B cell (primary cell): Measurements from ENCODE around the gene HIGD2A. TPM values are rescaled to one million over a fixed set of nuclear protein-coding genes. Genes with fewer than 3 reads are reported as not detected.

Source experiments
- ATAC-seq: fragments of 200-7000 bp; cut with Tn5 transposase; one replicate; pipeline ENCODE4 v1.10.0; 2021; ENCODE audit warnings: low read depth, mild to moderate bottlenecking, moderate number of reproducible peaks, moderate library complexity
- CTCF ChIA-PET: fragments of 350-600 bp; sonication (Branson Sonifier 250); formaldehyde crosslinking; loops from one replicate; lab custom pipeline; 2021; ENCODE audit warnings: antibody characterized with exemption, inconsistent platforms; lab: Charles Lee
- POLR2A ChIA-PET: fragments of 350-600 bp; sonication (Branson Sonifier 250); formaldehyde crosslinking; loops from one replicate; lab custom pipeline; 2021; ENCODE audit warnings: antibody characterized with exemption; lab: Charles Lee
- DNase-seq: peaks from one replicate; pipeline ENCODE4 v3.0.0; 2013
- H2AFZ ChIP-seq: 2 replicates; pipeline ENCODE4 v1.6.1; 2012; ENCODE audit warnings: mild to moderate bottlenecking, low read depth, low read length; ENCODE audit not compliant: insufficient read depth, poor library complexity, severe bottlenecking
- H3K27ac ChIP-seq, 2 donors: 1 replicate in 1 of 2; 2 replicates in 1 of 2; pipeline ENCODE4 v1.5.1; 2012 to 2013; ENCODE audit warnings: low read length in 2 of 2, mild to moderate bottlenecking in 2 of 2, moderate library complexity in 1 of 2
- H3K27me3 ChIP-seq, 4 experiments: fragments of 200-600 bp in 1 of 4; sonication (generic) in 1 of 4; replicated peaks in 1 of 4; 1 replicate in 2 of 4; 2 replicates in 2 of 4; pipeline versions ENCODE4 v1.6.1 to v1.7.0; 2013 to 2016; ENCODE audit warnings: low read length in 3 of 4, mild to moderate bottlenecking in 2 of 4, mixed read lengths in 1 of 4, moderate library complexity in 1 of 4; ENCODE audit not compliant: insufficient read depth in 4 of 4, control insufficient read depth in 3 of 4; ENCODE audit errors: control extremely low read depth in 1 of 4
- H3K36me3 ChIP-seq, 2 experiments: replicated peaks in 1 of 2; 1 replicate in 1 of 2; 2 replicates in 1 of 2; pipeline versions ENCODE4 v1.6.1 to v1.7.1; 2013; ENCODE audit warnings: low read length in 1 of 2; ENCODE audit not compliant: insufficient read depth in 2 of 2, control insufficient read depth in 1 of 2; ENCODE audit errors: control extremely low read depth in 1 of 2, extremely low read depth in 1 of 2
- H3K4me1 ChIP-seq, 2 donors: fragments of 200-600 bp in 1 of 2; sonication (generic) in 1 of 2; 1 replicate in 1 of 2; 2 replicates in 1 of 2; pipeline versions ENCODE4 v1.5.1 to v1.6.1; 2013 to 2017; ENCODE audit warnings: low read length in 2 of 2; ENCODE audit not compliant: control insufficient read depth in 2 of 2, insufficient read depth in 2 of 2
- H3K4me2 ChIP-seq: replicated peaks from 2 replicates; pipeline ENCODE3; 2012; ENCODE audit warnings: mild to moderate bottlenecking, low read depth, low read length; ENCODE audit not compliant: poor library complexity, severe bottlenecking
- H3K4me3 ChIP-seq, 5 experiments: fragments of 200-600 bp in 1 of 5; sonication (generic) in 1 of 5; 1 replicate in 3 of 5; 2 replicates in 2 of 5; pipeline versions ENCODE4 v1.5.1 to v1.7.0; 2011 to 2016; ENCODE audit warnings: low read length in 4 of 5, mild to moderate bottlenecking in 4 of 5, low read depth in 2 of 5, control low read depth in 1 of 5, moderate library complexity in 1 of 5; ENCODE audit not compliant: insufficient read depth in 1 of 5; ENCODE audit errors: control extremely low read depth in 1 of 5, extremely low read depth in 1 of 5
- H3K79me2 ChIP-seq: fragments of 200-600 bp; sonication (generic); one replicate; pipeline ENCODE4 v1.6.0; 2016; ENCODE audit warnings: low read length; ENCODE audit not compliant: control insufficient read depth, insufficient read depth
- H3K9ac ChIP-seq: fragments of 200-600 bp; sonication (generic); 2 replicates; pipeline ENCODE4 v1.6.1; 2017; ENCODE audit warnings: mild to moderate bottlenecking, low read length, moderate library complexity
- H3K9me3 ChIP-seq, 3 donors: one replicate each; pipeline versions ENCODE4 v1.6.1 to v1.7.1; 2013; ENCODE audit warnings: low read length in 2 of 3; ENCODE audit not compliant: control insufficient read depth in 2 of 3, insufficient read depth in 1 of 3; ENCODE audit errors: control extremely low read depth in 1 of 3
- H4K20me1 ChIP-seq: 2 replicates; pipeline ENCODE4 v1.6.0; 2012; ENCODE audit warnings: mild to moderate bottlenecking, low read length; ENCODE audit not compliant: insufficient read depth, control insufficient read depth, poor library complexity, severe bottlenecking
- H3K27ac Mint-ChIP-seq: one replicate; pipeline ENCODE4 v1.8.0; 2021; ENCODE audit warnings: mixed read lengths
- H3K27me3 Mint-ChIP-seq: one replicate; pipeline ENCODE4 v1.8.0; 2021; ENCODE audit warnings: mixed read lengths
- H3K4me1 Mint-ChIP-seq: one replicate; pipeline ENCODE4 v1.8.0; 2021; ENCODE audit warnings: mixed read lengths
- H3K4me3 Mint-ChIP-seq: one replicate; pipeline ENCODE4 v1.8.0; 2021; ENCODE audit warnings: mixed read lengths
- H3K9me3 Mint-ChIP-seq: one replicate; pipeline ENCODE4 v1.8.0; 2022; ENCODE audit warnings: mixed read lengths; ENCODE audit not compliant: insufficient read depth
- CTCF ChIP-seq: fragments of 200-600 bp; IDR thresholded peaks from one replicate; pipeline ENCODE4 v1.8.0; 2022; ENCODE audit warnings: antibody characterized with exemption, mild to moderate bottlenecking
- EZH2 ChIP-seq: IDR thresholded peaks from 2 replicates; pipeline ENCODE4 v1.6.1; 2012; ENCODE audit warnings: borderline replicate concordance, low read depth, mild to moderate bottlenecking, moderate library complexity, low read length; ENCODE audit not compliant: insufficient read depth, poor library complexity, severe bottlenecking
- WGBS: methylation state at CpG from one replicate; pipeline ENCODE4 v1.1.5; 2013; ENCODE audit warnings: missing lambda C conversion rate; ENCODE audit not compliant: insufficient coverage; 5-methylcytosine and 5-hydroxymethylcytosine counted together
- intact Hi-C: fragments of 100-400 bp; cut with micrococcal nuclease; formaldehyde crosslinking; loops from one replicate; pipeline ENCODE4 v1.10.0; 2022
- polyA plus RNA-seq: library from polyadenylated mRNA; depleted of rRNA; stranded (reverse); fragments of >200 nt; gene quantifications from 2 replicates; pipeline ENCODE4 v1.2.3, GENCODE V29; 2012
- total RNA-seq, 2 donors: library from RNA; stranded (reverse); fragments of 120-200 nt in 1 of 2; gene quantifications; 1 replicate in 1 of 2; 2 replicates in 1 of 2; pipeline versions ENCODE4 v1.2.3 to v1.2.4, GENCODE V29; 2013 to 2022

HIGD2A gene
- total and polyA plus RNA-seq, 2 donors (not counting 1 experiment from before 2014, with no cell fraction given) = 80.1 to 212 TPM

GRCh38 chr5:176413709-176414191, 25.2 kb downstream of the HIGD2A start:
- CTCF ChIA-PET = interaction anchor here (0.7 kb wide), 1 partner anchor 130 kb away, joined by 4 read pairs; no protein-coding TSS in a partner anchor
- Mint-ChIP-seq H3K4me3 (peak overlapping the region; percentile 3), H3K27ac (no peak overlapping the region), H3K27me3 (no peaks in the 10 kb centered on the region), H3K9me3 (no peaks in the 10 kb centered on the region), H3K4me1 (peaks cover 21% of the 10 kb centered on the region)
- no peak overlapping the region for H3K9ac ChIP-seq
- peaks cover 26% of the 10 kb centered on the region for H3K79me2 ChIP-seq
- POLR2A ChIA-PET = no interaction called here
- no peak overlapping the region for H3K4me3 ChIP-seq
- peaks cover 14 to 19% of the 10 kb centered on the region in 2 donors for H3K4me1 ChIP-seq
- H3K27ac ChIP-seq = no peak overlapping the region
- no peaks in the 10 kb centered on the region for H3K27me3 ChIP-seq
- TF ChIP-seq EZH2 = no peak
- no peak for TF ChIP-seq CTCF
- DNase-seq (no peak), ATAC-seq (no peak)
- WGBS = 100% methylated on average over 6 of the region's 7 CpGs
- H3K4me2 ChIP-seq = no peak overlapping the region
- H2AFZ ChIP-seq = no peak overlapping the region
- H3K36me3 ChIP-seq = peaks cover 0 to 6% of the 10 kb centered on the region in 2 experiments
- peaks cover 8% of the 10 kb centered on the region for H4K20me1 ChIP-seq
- no peaks in the 10 kb centered on the region for H3K9me3 ChIP-seq
- intact Hi-C loops = no loop called here

GRCh38 chr5:176414704-176415103, 26.2 kb downstream of the HIGD2A start:
- intact Hi-C loops = loop anchor here (5.0 kb wide), 1 partner anchor 52 kb away; the partner anchor contains the start of gene KIAA1191
- Histone ChIP-seq H3K36me3 (peaks cover 0 to 4% of the 10 kb centered on the region in 2 experiments), H3K27ac (no peak overlapping the region), H3K4me2 (peak overlapping the region; percentile 98), H3K79me2 (peaks cover 26% of the 10 kb centered on the region), H2AFZ (no peak overlapping the region), H3K4me1 (peaks cover 14 to 19% of the 10 kb centered on the region in 2 donors), H3K4me3 (no peak overlapping the region), H4K20me1 (peaks cover 8% of the 10 kb centered on the region), H3K27me3 (no peaks in the 10 kb centered on the region), H3K9ac (no peak overlapping the region), H3K9me3 (no peaks in the 10 kb centered on the region)
- H3K4me1 Mint-ChIP-seq = peaks cover 21% of the 10 kb centered on the region
- ChIA-PET CTCF (interaction anchor here (1.2 to 2.8 kb wide), 4 partner anchors 52 to 246 kb away, joined by 3 to 33 read pairs (median 10); partner anchors contain the start of gene RNF44), POLR2A (interaction anchor here (0.6 kb wide), 1 partner anchor 25 kb away, joined by 6 read pairs; no protein-coding TSS in a partner anchor)
- ATAC-seq (no peak), DNase-seq (no peak)
- no peak for TF ChIP-seq CTCF
- TF ChIP-seq EZH2 = no peak
- no peaks in the 10 kb centered on the region for H3K9me3 Mint-ChIP-seq
- H3K27ac Mint-ChIP-seq = no peak overlapping the region
- peak overlapping the region; percentile 83 for H3K4me3 Mint-ChIP-seq
- H3K27me3 Mint-ChIP-seq = no peaks in the 10 kb centered on the region
- WGBS = no CpG with 5 or more reads among the region's 3 CpGs
